ENCODE results near the gene GSTA5.
A peak's percentile ranks its signal among the peaks of the same experiment; 100 is the strongest.
"Not testable (repeated sequence)": the region's sequence is repeated elsewhere in the genome, so short reads cannot be mapped to it uniquely, and the experiment has no call there.

Gene GSTA5

DNA sequence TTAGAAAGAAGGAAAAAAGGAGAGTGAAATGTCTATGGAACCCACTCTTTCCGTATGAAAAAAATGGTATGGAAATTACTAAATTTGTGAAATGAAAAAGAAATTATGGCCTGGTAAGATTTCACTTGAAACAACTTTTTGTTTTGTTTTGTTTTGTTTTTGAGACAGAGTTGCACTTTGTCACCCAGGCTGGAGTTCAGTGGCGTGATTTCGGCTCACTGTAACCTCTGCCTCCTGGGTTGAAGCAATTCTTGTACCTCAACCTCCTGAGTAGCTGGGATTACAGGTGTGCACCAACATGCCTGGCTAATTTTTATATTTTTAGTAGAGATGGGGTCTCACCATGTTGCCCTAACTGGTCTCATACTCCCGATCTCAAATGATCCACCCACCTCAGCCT lies 17.8 kb upstream of the GSTA5 start:
- H3K4me3 ChIP-seq (ENCODE audit: control insufficient read depth, low read depth, low read length), result no peak overlapping the region
- DNase-seq (ENCODE audit: low read depth), result no peak
- TF ChIP-seq, protein P1, sequence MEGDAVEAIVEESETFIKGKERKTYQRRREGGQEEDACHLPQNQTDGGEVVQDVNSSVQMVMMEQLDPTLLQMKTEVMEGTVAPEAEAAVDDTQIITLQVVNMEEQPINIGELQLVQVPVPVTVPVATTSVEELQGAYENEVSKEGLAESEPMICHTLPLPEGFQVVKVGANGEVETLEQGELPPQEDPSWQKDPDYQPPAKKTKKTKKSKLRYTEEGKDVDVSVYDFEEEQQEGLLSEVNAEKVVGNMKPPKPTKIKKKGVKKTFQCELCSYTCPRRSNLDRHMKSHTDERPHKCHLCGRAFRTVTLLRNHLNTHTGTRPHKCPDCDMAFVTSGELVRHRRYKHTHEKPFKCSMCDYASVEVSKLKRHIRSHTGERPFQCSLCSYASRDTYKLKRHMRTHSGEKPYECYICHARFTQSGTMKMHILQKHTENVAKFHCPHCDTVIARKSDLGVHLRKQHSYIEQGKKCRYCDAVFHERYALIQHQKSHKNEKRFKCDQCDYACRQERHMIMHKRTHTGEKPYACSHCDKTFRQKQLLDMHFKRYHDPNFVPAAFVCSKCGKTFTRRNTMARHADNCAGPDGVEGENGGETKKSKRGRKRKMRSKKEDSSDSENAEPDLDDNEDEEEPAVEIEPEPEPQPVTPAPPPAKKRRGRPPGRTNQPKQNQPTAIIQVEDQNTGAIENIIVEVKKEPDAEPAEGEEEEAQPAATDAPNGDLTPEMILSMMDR (IDR thresholded peaks at IDR 0.05; ENCODE audit: control insufficient read depth, insufficient read depth, low read depth, low read length, missing control alignments), result no peak

DNA sequence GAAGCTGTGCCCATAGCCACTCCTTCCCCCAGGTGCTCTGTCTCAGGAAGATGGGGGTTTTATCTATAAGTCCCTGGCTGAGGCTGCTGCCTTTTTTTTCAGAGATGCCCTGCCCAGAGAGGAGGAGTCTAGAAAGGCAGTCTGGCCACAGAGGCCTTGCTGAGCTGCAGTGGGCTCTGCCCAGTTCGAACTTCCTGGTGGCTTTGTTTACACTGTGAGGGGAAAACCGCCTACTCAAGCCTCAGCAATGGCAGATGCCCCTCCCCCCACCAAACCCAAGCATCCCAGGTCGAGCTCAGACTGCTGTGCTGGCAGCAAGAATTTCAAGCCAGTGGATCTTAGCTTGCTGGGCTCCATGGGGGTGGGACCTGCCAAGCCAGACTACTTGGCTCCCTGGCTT lies 15.5 kb upstream of the GSTA5 start:
- not testable (repeated sequence) for H3K4me3 ChIP-seq (ENCODE audit: control insufficient read depth, low read depth, low read length); DNase-seq (ENCODE audit: low read depth)

DNA sequence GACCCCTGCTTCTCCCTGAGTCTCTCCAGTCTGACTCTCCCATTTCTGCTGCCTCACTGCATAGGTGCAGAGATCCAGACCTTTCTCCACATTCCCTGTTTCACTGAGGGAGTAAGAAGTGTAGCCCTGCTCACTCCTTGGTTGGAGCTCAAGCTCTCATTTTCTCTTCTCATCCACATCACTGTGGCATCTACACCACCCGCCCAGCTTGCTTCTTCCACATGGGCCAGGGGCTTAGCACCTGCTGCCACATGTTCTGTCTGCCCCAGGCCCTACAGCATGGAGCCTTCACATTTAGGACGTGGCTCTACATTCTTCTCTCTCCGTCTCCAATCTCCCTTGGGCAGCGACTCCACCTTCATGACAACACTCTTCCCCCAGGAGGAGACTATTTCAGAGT lies 8.5 kb upstream of the GSTA5 start:
- TF ChIP-seq, protein P1 (IDR thresholded peaks at IDR 0.05; ENCODE audit: control insufficient read depth, insufficient read depth, low read depth, low read length, missing control alignments), result no peak
- H3K4me3 ChIP-seq (ENCODE audit: control insufficient read depth, low read depth, low read length), result no peak overlapping the region
- DNase-seq (ENCODE audit: low read depth), result no peak

DNA sequence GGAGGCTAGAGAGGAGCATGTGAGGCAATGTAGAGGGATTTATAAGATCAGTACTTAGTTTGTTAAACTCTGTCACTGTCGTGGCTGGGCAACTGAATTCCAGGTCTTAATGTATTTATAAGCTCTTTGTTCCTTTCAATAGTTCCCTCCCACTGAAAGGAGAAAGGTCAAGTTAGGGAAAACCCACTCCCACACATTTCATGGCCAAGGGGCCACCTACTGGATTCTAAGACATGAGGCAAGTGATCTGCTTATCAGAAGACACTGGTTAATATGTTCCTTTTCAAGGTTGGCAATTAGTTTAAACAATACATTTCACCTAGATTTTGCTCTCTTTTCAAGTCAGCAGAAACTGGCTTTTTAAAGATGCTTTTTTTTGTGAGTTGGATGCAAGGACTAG lies 5.4 kb upstream of the GSTA5 start:
- TF ChIP-seq, protein P1 (IDR thresholded peaks at IDR 0.05; ENCODE audit: control insufficient read depth, insufficient read depth, low read depth, low read length, missing control alignments), result no peak
- no peak overlapping the region for H3K4me3 ChIP-seq (ENCODE audit: control insufficient read depth, low read depth, low read length)
- no peak for DNase-seq (ENCODE audit: low read depth)

DNA sequence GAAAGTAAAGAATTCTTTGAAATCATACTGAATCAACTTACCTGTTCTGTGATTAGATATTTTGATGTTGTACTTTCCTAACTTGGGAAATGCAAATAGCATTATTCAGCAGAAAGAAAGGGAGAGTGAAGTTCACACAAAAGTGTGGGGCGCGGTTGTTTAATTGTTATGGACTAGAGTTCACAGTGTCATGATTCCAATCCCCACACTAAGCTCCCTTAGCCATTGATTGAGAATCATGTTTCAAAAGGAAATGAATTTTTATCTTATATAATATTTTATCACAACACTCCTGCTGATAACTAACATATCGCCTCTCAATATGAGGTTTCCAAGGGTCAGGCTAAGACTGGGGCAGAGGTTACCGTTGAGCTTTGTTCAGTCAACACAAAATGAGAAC lies 3.0 kb upstream of the GSTA5 start:
- TF ChIP-seq, protein P1 (IDR thresholded peaks at IDR 0.05; ENCODE audit: control insufficient read depth, insufficient read depth, low read depth, low read length, missing control alignments), result no peak
- H3K4me3 ChIP-seq (ENCODE audit: control insufficient read depth, low read depth, low read length), result no peak overlapping the region
- DNase-seq (ENCODE audit: low read depth), result no peak

DNA sequence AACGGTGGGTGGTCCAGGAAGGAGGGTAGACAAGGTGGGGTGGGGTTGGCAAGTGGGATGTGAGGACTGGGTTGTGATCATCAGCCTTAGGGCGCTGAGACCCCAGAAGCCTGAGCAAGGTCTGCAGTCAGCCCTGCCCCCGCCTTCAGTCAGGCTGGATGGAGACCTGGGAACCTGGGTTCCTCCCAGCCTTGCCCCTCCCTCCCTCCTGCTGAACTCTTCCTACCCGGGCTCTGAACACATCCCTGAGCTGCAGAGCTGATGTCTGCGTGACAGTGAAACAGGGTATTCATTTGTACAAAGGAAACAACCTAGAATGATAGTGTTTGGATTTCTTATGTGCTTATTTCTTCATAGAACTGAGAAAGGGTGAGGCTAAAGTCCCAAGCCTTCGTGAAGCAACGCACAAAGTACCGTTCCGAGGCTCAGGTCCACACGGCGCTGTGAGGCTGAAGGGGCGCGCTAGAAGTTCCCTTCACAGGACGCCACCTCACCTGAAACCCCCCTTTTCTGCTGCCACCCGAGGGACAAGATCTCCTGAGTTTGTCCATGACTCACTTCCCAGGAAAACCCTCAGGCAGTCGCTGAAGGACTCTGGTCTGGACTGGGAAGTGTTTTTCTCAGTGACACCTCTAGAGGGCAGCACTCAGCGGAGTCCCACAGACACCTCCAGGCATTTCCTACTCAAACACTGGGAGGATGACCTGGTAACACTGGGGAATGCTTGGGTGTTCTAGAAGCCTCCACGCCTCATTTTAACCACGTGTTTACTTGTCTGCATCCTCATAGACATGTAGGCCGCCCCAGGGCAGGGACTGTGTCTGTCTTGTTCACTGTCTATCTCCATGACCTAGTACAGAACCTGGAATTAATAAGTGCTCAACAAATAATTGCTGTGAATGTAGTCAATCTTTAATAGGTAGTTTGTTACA lies 1.2 kb downstream of the GSTA5 start:
- TF ChIP-seq, protein P1 (IDR thresholded peaks at IDR 0.05; ENCODE audit: control insufficient read depth, insufficient read depth, low read depth, low read length, missing control alignments), result peak; percentile 79
- no peak overlapping the region for H3K4me3 ChIP-seq (ENCODE audit: control insufficient read depth, low read depth, low read length)
- no peak for DNase-seq (ENCODE audit: low read depth)

DNA sequence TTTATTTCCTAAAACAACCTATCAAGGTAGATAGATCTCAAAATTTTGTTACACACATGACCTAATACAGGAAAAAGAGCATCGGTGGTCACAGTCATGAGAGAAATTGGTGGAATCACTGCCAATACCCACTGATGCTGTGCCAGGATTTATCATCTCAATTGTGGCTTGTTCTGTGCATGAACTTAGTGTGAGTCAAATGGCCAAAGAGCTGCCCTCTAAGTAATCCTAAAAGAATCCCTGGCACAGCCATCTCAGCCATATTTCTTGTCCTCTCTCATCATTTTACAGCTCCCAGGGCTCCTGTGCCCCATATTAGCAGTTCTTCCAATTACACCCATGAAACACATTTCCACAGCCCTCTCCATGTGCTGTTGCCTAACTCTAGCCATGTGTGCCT lies 6.1 kb downstream of the GSTA5 start:
- DNase-seq (ENCODE audit: low read depth), result peak; percentile 20
- TF ChIP-seq, protein P1 (IDR thresholded peaks at IDR 0.05; ENCODE audit: control insufficient read depth, insufficient read depth, low read depth, low read length, missing control alignments), result no peak
- H3K4me3 ChIP-seq (ENCODE audit: control insufficient read depth, low read depth, low read length), result no peak overlapping the region

DNA sequence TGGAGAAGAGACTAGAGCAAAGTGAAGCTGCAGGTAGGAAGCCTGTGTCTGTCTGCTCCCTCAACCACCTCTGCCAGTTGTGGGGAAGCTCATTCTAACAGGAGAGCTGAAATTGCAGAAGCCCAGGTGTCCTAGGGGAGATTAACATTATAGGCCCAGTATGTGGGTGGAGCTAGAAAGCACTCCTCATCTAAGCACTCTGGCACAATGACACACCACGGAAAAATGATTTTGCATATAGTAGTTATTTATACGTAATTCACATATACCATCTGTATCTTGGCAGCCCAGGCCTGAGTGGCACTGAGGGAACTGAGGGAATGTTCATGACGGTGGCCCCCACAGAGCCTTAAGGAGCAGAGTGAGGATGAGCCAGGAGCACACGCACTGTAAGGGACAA lies 9.7 kb downstream of the GSTA5 start:
- not testable (repeated sequence) for H3K4me3 ChIP-seq (ENCODE audit: control insufficient read depth, low read depth, low read length); DNase-seq (ENCODE audit: low read depth)

Measured in AG09309 (cell line).